CD14-positive monocyte (primary cell): ENCODE data around the gene L3MBTL3. TPM values are rescaled to one million over a fixed set of nuclear protein-coding genes. Genes with fewer than 3 reads are reported as not detected.

Experiments used
- DNase-seq, 3 donors: peaks; one replicate each; pipeline ENCODE4 v3.0.0-alpha.2; 2011 to 2022
- H2AFZ ChIP-seq: 2 replicates; pipeline ENCODE4 v1.6.0; 2012; ENCODE audit warnings: mild to moderate bottlenecking, low read depth, low read length, inconsistent platforms; ENCODE audit not compliant: insufficient read depth, poor library complexity, severe bottlenecking
- H3K27ac ChIP-seq, 2 donors: 1 replicate in 1 of 2; 2 replicates in 1 of 2; pipeline ENCODE4 v1.5.1; 2012 to 2013; ENCODE audit warnings: low read length in 2 of 2, control low read depth in 1 of 2, inconsistent platforms in 1 of 2, low read depth in 1 of 2, mild to moderate bottlenecking in 1 of 2
- H3K27me3 ChIP-seq, 2 donors: one replicate each; pipeline versions ENCODE4 v1.6.0 to v1.6.1; 2011 to 2013; ENCODE audit warnings: low read length in 2 of 2; ENCODE audit not compliant: control insufficient read depth in 2 of 2, insufficient read depth in 2 of 2
- H3K36me3 ChIP-seq, 2 donors: replicated peaks in 1 of 2; 1 replicate in 1 of 2; 2 replicates in 1 of 2; pipeline versions ENCODE4 v1.5.1 to v1.6.1; 2012 to 2013; ENCODE audit warnings: low read length in 2 of 2, control low read depth in 1 of 2, inconsistent platforms in 1 of 2, mild to moderate bottlenecking in 1 of 2; ENCODE audit not compliant: insufficient read depth in 2 of 2, control insufficient read depth in 1 of 2
- H3K4me1 ChIP-seq, 2 donors: 1 replicate in 1 of 2; 2 replicates in 1 of 2; pipeline versions ENCODE4 v1.5.1 to v1.6.1; 2012 to 2013; ENCODE audit warnings: low read length in 2 of 2, control low read depth in 1 of 2, inconsistent platforms in 1 of 2, mild to moderate bottlenecking in 1 of 2, moderate library complexity in 1 of 2; ENCODE audit not compliant: insufficient read depth in 2 of 2, control insufficient read depth in 1 of 2
- H3K4me2 ChIP-seq: replicated peaks from 2 replicates; pipeline ENCODE3; 2012; ENCODE audit warnings: low read length, moderate library complexity, mild to moderate bottlenecking; ENCODE audit not compliant: poor library complexity, severe bottlenecking; ENCODE audit errors: extremely low read depth
- H3K4me3 ChIP-seq, 3 experiments: fragments of 200-600 bp in 1 of 3; sonication (generic) in 1 of 3; replicated peaks in 1 of 3; 1 replicate in 2 of 3; 2 replicates in 1 of 3; pipeline ENCODE4 v1.5.1; 2011 to 2013; ENCODE audit warnings: low read length in 3 of 3, mild to moderate bottlenecking in 3 of 3, control low read depth in 2 of 3, low read depth in 2 of 3, inconsistent platforms in 1 of 3, moderate library complexity in 1 of 3
- H3K79me2 ChIP-seq: 2 replicates; pipeline ENCODE4 v1.6.0; 2012; ENCODE audit warnings: mild to moderate bottlenecking, control low read depth, inconsistent platforms, low read length, moderate library complexity; ENCODE audit not compliant: insufficient read depth
- H3K9ac ChIP-seq: 2 replicates; pipeline ENCODE4 v1.6.0; 2017; ENCODE audit warnings: low read length, mild to moderate bottlenecking; ENCODE audit not compliant: insufficient read depth, poor library complexity, severe bottlenecking
- H3K9me3 ChIP-seq, 2 donors: replicated peaks in 1 of 2; 1 replicate in 1 of 2; 2 replicates in 1 of 2; pipeline versions ENCODE4 v1.5.1 to v1.6.1; 2012 to 2013; ENCODE audit warnings: low read length in 2 of 2, control low read depth in 1 of 2; ENCODE audit not compliant: control insufficient read depth in 1 of 2, insufficient read depth in 1 of 2
- H4K20me1 ChIP-seq: 2 replicates; pipeline ENCODE4 v1.6.0; 2012; ENCODE audit warnings: mild to moderate bottlenecking, low read length, control low read depth, moderate library complexity; ENCODE audit not compliant: insufficient read depth
- H3K27ac Mint-ChIP-seq, 7 donors: one replicate each; pipeline ENCODE4 v1.8.0; 2020; ENCODE audit warnings: mild to moderate bottlenecking in 7 of 7, mixed read lengths in 7 of 7, moderate library complexity in 6 of 7, inconsistent platforms in 2 of 7
- H3K27me3 Mint-ChIP-seq, 3 donors: one replicate each; pipeline ENCODE4 v1.8.0; 2021 to 2022; ENCODE audit warnings: low read depth in 3 of 3, mild to moderate bottlenecking in 3 of 3, mixed read lengths in 3 of 3, moderate library complexity in 3 of 3, inconsistent platforms in 1 of 3
- H3K36me3 Mint-ChIP-seq, 2 donors: one replicate each; pipeline ENCODE4 v1.8.0; 2020; ENCODE audit warnings: mixed read lengths in 2 of 2, inconsistent platforms in 1 of 2, mild to moderate bottlenecking in 1 of 2
- H3K4me1 Mint-ChIP-seq: one replicate; pipeline ENCODE4 v1.8.0; 2020; ENCODE audit warnings: mild to moderate bottlenecking, mixed read lengths
- H3K4me3 Mint-ChIP-seq, 2 donors: one replicate each; pipeline ENCODE4 v1.8.0; 2020; ENCODE audit warnings: mild to moderate bottlenecking in 2 of 2, mixed read lengths in 2 of 2, moderate library complexity in 1 of 2
- H3K9me3 Mint-ChIP-seq, 7 donors: one replicate each; pipeline ENCODE4 v1.8.0; 2020 to 2022; ENCODE audit warnings: mixed read lengths in 7 of 7, mild to moderate bottlenecking in 6 of 7, moderate library complexity in 6 of 7, inconsistent platforms in 2 of 7
- CTCF ChIP-seq: fragments of 200-600 bp; IDR thresholded peaks from one replicate; pipeline ENCODE4 v1.8.0; 2022; ENCODE audit warnings: antibody characterized with exemption, mild to moderate bottlenecking
- WGBS: methylation state at CpG from one replicate; pipeline ENCODE4 v1.1.5; 2013; ENCODE audit warnings: missing lambda C conversion rate; ENCODE audit not compliant: insufficient coverage; 5-methylcytosine and 5-hydroxymethylcytosine counted together
- intact Hi-C, 2 donors: fragments of 100-400 bp; cut with micrococcal nuclease; formaldehyde crosslinking; loops; one replicate each; pipeline versions ENCODE4 v1.15.0 to v1.15.1; 2023
- polyA plus RNA-seq, 3 donors: library from polyadenylated mRNA; depleted of rRNA in 1 of 3; unstranded in 2 of 3; stranded (reverse) in 1 of 3; fragments of 300-500 nt in 2 of 3; fragments of >200 nt in 1 of 3; fragmentation: Illumina TruSeq in 2 of 3; gene quantifications; 1 replicate in 2 of 3; 2 replicates in 1 of 3; pipeline ENCODE4 v1.2.3, GENCODE V29; 2012 to 2021

Gene L3MBTL3
- polyA plus RNA-seq, 3 donors = 2.1 to 8.0 (median 3.7) TPM

GRCh38 chr6:130069485-130069884, 51.1 kb downstream of the L3MBTL3 start:
- Histone ChIP-seq H3K4me3 (no peak overlapping the region), H3K9ac (no peak overlapping the region), H3K27ac (no peak overlapping the region), H3K4me1 (no peaks in the 10 kb centered on the region), H2AFZ (no peak overlapping the region), H3K36me3 (peaks cover 57 to 85% of the 10 kb centered on the region in 2 donors), H3K79me2 (no peaks in the 10 kb centered on the region), H3K27me3 (no peaks in the 10 kb centered on the region), H4K20me1 (no peaks in the 10 kb centered on the region), H3K9me3 (no peaks in the 10 kb centered on the region), H3K4me2 (no peak overlapping the region)
- DNase-seq = no peak
- Mint-ChIP-seq H3K9me3 (no peaks in the 10 kb centered on the region), H3K36me3 (peaks cover 57% of the 10 kb centered on the region in 2 donors), H3K27ac (no peak overlapping the region), H3K4me1 (no peaks in the 10 kb centered on the region), H3K4me3 (no peak overlapping the region), H3K27me3 (no peaks in the 10 kb centered on the region)
- intact Hi-C loops = no loop called here
- no peak for TF ChIP-seq CTCF
- 100% methylated on average over 2 of the region's 4 CpGs for WGBS

- no peaks in the 10 kb centered on the region for H3K9me3 Mint-ChIP-seq
These were observed 51.9 kb downstream of the L3MBTL3 start for GRCh38 chr6:130070326-130070725.

More at GRCh38 chr6:130070326-130070725, 51.9 kb downstream of the L3MBTL3 start:
- Mint-ChIP-seq H3K27ac (no peak overlapping the region), H3K4me3 (no peak overlapping the region), H3K36me3 (peaks cover 57 to 60% of the 10 kb centered on the region in 2 donors), H3K27me3 (no peaks in the 10 kb centered on the region), H3K4me1 (peaks cover 5% of the 10 kb centered on the region)
- Histone ChIP-seq H3K4me3 (no peak overlapping the region), H3K9me3 (no peaks in the 10 kb centered on the region), H3K79me2 (no peaks in the 10 kb centered on the region), H4K20me1 (no peaks in the 10 kb centered on the region), H3K27ac (no peak overlapping the region), H3K4me2 (no peak overlapping the region), H2AFZ (no peak overlapping the region), H3K36me3 (peaks cover 57 to 78% of the 10 kb centered on the region in 2 donors), H3K9ac (no peak overlapping the region), H3K27me3 (no peaks in the 10 kb centered on the region), H3K4me1 (no peaks in the 10 kb centered on the region)
- no peak for DNase-seq
- WGBS = no CpG with 5 or more reads among the region's 2 CpGs
- intact Hi-C loops = no loop called here
- TF ChIP-seq CTCF = no peak
